Measurements from ENCODE around the gene OR7D4. TPM values are rescaled to one million over a fixed set of nuclear protein-coding genes. Genes with fewer than 3 reads are reported as not detected.

OR7D4 gene
- total and polyA plus RNA-seq, 2 donors (not counting 1 experiment from before 2014, with no cell fraction given) = not detected

DNA sequence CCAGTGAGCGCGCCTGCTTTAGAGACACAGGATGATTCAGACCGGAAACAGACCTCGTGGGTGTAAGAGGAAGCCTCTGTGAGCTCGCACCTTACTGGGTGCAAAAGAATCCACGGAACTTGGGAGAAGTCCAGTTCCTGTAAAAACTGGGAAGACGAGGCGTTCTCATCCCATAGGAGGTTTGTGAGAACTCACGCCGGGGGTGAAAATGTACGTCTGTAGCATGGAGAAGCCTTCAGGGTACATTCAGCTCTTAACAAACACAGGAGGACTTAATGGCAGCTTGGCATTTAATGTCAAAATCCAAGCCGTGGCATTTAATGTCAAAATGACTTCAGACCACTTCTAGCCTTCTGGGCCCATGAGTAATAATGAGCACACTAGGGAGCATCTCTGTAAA, 58.0 kb downstream of the OR7D4 start:
- intact Hi-C loops (cut with micrococcal nuclease) = no loop called here
- no peak overlapping the region for H3K4me3 ChIP-seq (ENCODE audit: control extremely low read depth in 1 of 5, extremely low read depth in 1 of 5, insufficient read depth in 1 of 5, low read depth in 2 of 5, low read length in 4 of 5)
- peaks cover 6 to 79% of the 10 kb centered on the region in 2 experiments for H3K36me3 ChIP-seq (replicated peaks in 1 of 2; ENCODE audit: control extremely low read depth in 1 of 2, control insufficient read depth in 1 of 2, extremely low read depth in 1 of 2, insufficient read depth in 2 of 2, low read length in 1 of 2)
- WGBS (ENCODE audit: insufficient coverage) = 100% methylated on average over 9 of the region's 12 CpGs
- H3K27me3 ChIP-seq (replicated peaks in 1 of 4; ENCODE audit: control extremely low read depth in 1 of 4, control insufficient read depth in 3 of 4, insufficient read depth in 4 of 4, low read length in 3 of 4) = no peaks in the 10 kb centered on the region
- no peak overlapping the region for H3K4me2 ChIP-seq (replicated peaks; ENCODE audit: low read depth, low read length, poor library complexity, severe bottlenecking)
- Mint-ChIP-seq H3K4me3 (no peak overlapping the region), H3K27me3 (no peaks in the 10 kb centered on the region), H3K4me1 (peaks cover 12% of the 10 kb centered on the region), H3K9me3 (ENCODE audit: insufficient read depth) (no peaks in the 10 kb centered on the region), H3K27ac (no peak overlapping the region)
- TF ChIP-seq, protein P1, sequence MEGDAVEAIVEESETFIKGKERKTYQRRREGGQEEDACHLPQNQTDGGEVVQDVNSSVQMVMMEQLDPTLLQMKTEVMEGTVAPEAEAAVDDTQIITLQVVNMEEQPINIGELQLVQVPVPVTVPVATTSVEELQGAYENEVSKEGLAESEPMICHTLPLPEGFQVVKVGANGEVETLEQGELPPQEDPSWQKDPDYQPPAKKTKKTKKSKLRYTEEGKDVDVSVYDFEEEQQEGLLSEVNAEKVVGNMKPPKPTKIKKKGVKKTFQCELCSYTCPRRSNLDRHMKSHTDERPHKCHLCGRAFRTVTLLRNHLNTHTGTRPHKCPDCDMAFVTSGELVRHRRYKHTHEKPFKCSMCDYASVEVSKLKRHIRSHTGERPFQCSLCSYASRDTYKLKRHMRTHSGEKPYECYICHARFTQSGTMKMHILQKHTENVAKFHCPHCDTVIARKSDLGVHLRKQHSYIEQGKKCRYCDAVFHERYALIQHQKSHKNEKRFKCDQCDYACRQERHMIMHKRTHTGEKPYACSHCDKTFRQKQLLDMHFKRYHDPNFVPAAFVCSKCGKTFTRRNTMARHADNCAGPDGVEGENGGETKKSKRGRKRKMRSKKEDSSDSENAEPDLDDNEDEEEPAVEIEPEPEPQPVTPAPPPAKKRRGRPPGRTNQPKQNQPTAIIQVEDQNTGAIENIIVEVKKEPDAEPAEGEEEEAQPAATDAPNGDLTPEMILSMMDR (IDR thresholded peaks at IDR 0.05) = no peak
- TF ChIP-seq EZH2 (IDR thresholded peaks at IDR 0.05; ENCODE audit: borderline replicate concordance, insufficient read depth, low read depth, low read length, poor library complexity, severe bottlenecking) = no peak
- H3K27ac ChIP-seq (ENCODE audit: low read length in 2 of 2) = no peak overlapping the region
- DNase-seq (no peak), ATAC-seq (ENCODE audit: low read depth) (no peak)
- ChIA-PET POLR2A (no interaction called here), CTCF (no interaction called here)
- peaks cover 10 to 15% of the 10 kb centered on the region in 2 donors for H3K4me1 ChIP-seq (ENCODE audit: control insufficient read depth in 2 of 2, insufficient read depth in 2 of 2, low read length in 2 of 2)
- H4K20me1 ChIP-seq (ENCODE audit: control insufficient read depth, insufficient read depth, low read length, poor library complexity, severe bottlenecking) = no peaks in the 10 kb centered on the region
- H3K9me3 ChIP-seq (ENCODE audit: control extremely low read depth in 1 of 3, control insufficient read depth in 2 of 3, insufficient read depth in 1 of 3, low read length in 2 of 3) = peaks cover under 1 to 43% (median 6%) of the 10 kb centered on the region in 3 donors
- no peak overlapping the region for H3K9ac ChIP-seq (ENCODE audit: low read length)
- H3K79me2 ChIP-seq (ENCODE audit: control insufficient read depth, insufficient read depth, low read length) = peaks cover 50% of the 10 kb centered on the region
- H2AFZ ChIP-seq (ENCODE audit: insufficient read depth, low read depth, low read length, poor library complexity, severe bottlenecking) = no peak overlapping the region

Other genes with a start within 250 kb of the OR7D4 start
- gene MUC16, start 209.2 kb downstream of the OR7D4 start, total RNA-seq = 1.0 and 1.1 TPM in 2 replicates
- 0.14 and 0.91 TPM in 2 replicates for gene MUC16, start 209.2 kb downstream of the OR7D4 start, polyA plus RNA-seq
- gene OR1M1, start 132.5 kb downstream of the OR7D4 start, total RNA-seq = not detected in 2 replicates
- gene OR1M1, start 132.5 kb downstream of the OR7D4 start, polyA plus RNA-seq = not detected in 2 replicates
- not detected in 2 replicates for gene OR7G2, start 112.1 kb downstream of the OR7D4 start, total RNA-seq
- not detected in 2 replicates for gene OR7G2, start 112.1 kb downstream of the OR7D4 start, polyA plus RNA-seq
- not detected in 2 replicates for gene OR7G1, start 103.8 kb downstream of the OR7D4 start, total RNA-seq
- gene OR7G1, start 103.8 kb downstream of the OR7D4 start, polyA plus RNA-seq = not detected in 2 replicates
- not detected in 2 replicates for gene OR7G3, start 92.6 kb downstream of the OR7D4 start, total RNA-seq
- gene OR7G3, start 92.6 kb downstream of the OR7D4 start, polyA plus RNA-seq = not detected in 2 replicates
- 60.6 and 65.2 TPM in 2 replicates for gene ZNF317, start 79.2 kb downstream of the OR7D4 start, total RNA-seq
- 31.6 and 43.3 TPM in 2 replicates for gene ZNF317, start 79.2 kb downstream of the OR7D4 start, polyA plus RNA-seq
- gene OR7D2, start 40.6 kb downstream of the OR7D4 start, total RNA-seq = 0.07 TPM in 1 of 2 replicates, not detected in the other
- 0.06 TPM in 1 of 2 replicates, not detected in the other for gene OR7D2, start 40.6 kb downstream of the OR7D4 start, polyA plus RNA-seq
- gene OR7E24, start 31.3 kb upstream of the OR7D4 start, total RNA-seq = not detected in 2 replicates
- not detected in 2 replicates for gene OR7E24, start 31.3 kb upstream of the OR7D4 start, polyA plus RNA-seq
- 17.3 and 22.0 TPM in 2 replicates for gene ZNF699, start 90.2 kb upstream of the OR7D4 start, total RNA-seq
- 5.2 and 11.1 TPM in 2 replicates for gene ZNF699, start 90.2 kb upstream of the OR7D4 start, polyA plus RNA-seq
- 49.3 and 60.9 TPM in 2 replicates for gene ZNF559, start 104.6 kb upstream of the OR7D4 start, total RNA-seq
- gene ZNF559, start 104.6 kb upstream of the OR7D4 start, polyA plus RNA-seq = 19.9 and 23.9 TPM in 2 replicates
- 1.1 and 2.8 TPM in 2 replicates for gene ZNF177, start 143.4 kb upstream of the OR7D4 start, total RNA-seq
- gene ZNF177, start 143.4 kb upstream of the OR7D4 start, polyA plus RNA-seq = 2.1 and 2.5 TPM in 2 replicates
- 76.0 and 81.4 TPM in 2 replicates for gene ZNF266, start 216.0 kb upstream of the OR7D4 start, total RNA-seq
- gene ZNF266, start 216.0 kb upstream of the OR7D4 start, polyA plus RNA-seq = 56.8 and 65.2 TPM in 2 replicates

All from B cell (primary cell).